Mesothelial cell of epicardium (in vitro differentiated cells): ENCODE data around the gene LRMDA. TPM values are rescaled to one million over a fixed set of nuclear protein-coding genes. Genes with fewer than 3 reads are reported as not detected.

ENCODE experiments used
- DNase-seq, 2 experiments: peaks; one replicate each; pipeline ENCODE4 v3.0.0; 2021; ENCODE audit warnings: low spot score in 2 of 2; ENCODE audit not compliant: unreplicated experiment in 2 of 2
- H3K27ac Mint-ChIP-seq: 2 replicates; pipeline ENCODE4 v1.8.0; 2021; ENCODE audit warnings: mixed read lengths
- H3K27me3 Mint-ChIP-seq: 2 replicates; pipeline ENCODE4 v1.8.0; 2021; ENCODE audit warnings: low read depth, mixed read lengths
- H3K36me3 Mint-ChIP-seq: 2 replicates; pipeline ENCODE4 v1.8.0; 2021; ENCODE audit warnings: mixed read lengths
- H3K4me1 Mint-ChIP-seq: 2 replicates; pipeline ENCODE4 v1.8.0; 2021; ENCODE audit warnings: mixed read lengths
- H3K4me3 Mint-ChIP-seq: 2 replicates; pipeline ENCODE4 v1.8.0; 2021; ENCODE audit warnings: mild to moderate bottlenecking, moderate library complexity, mixed read lengths
- H3K9me3 Mint-ChIP-seq: 2 replicates; pipeline ENCODE4 v1.8.0; 2021; ENCODE audit warnings: mixed read lengths
- CTCF ChIP-seq: fragments of 200-600 bp; sonication (generic); IDR thresholded peaks from one replicate; pipeline ENCODE4 v1.5.0; 2021; ENCODE audit warnings: antibody characterized with exemption; ENCODE audit not compliant: unreplicated experiment
- total RNA-seq: library from RNA; stranded (reverse); gene quantifications from 3 replicates; pipeline ENCODE4 v1.2.1, GENCODE V29; 2021

The LRMDA gene
- total RNA-seq, 1 donor from 2014 or later, result 2.0 TPM

GRCh38 chr10:75565286-75566251 is 134.1 kb downstream of the LRMDA start:
- no peak for TF ChIP-seq CTCF
- H3K4me1 Mint-ChIP-seq, result no peaks in the 10 kb centered on the region
- H3K36me3 Mint-ChIP-seq, result peaks cover 10% of the 10 kb centered on the region
- no peak overlapping the region for H3K27ac Mint-ChIP-seq
- peaks cover 35% of the 10 kb centered on the region for H3K9me3 Mint-ChIP-seq
- no peak overlapping the region for H3K4me3 Mint-ChIP-seq
- no peak for DNase-seq
- peaks cover 19% of the 10 kb centered on the region for H3K27me3 Mint-ChIP-seq

- H3K36me3 Mint-ChIP-seq, result peaks cover 18% of the 10 kb centered on the region
- no peak for DNase-seq
- peaks cover 54% of the 10 kb centered on the region for H3K9me3 Mint-ChIP-seq
- no peak for TF ChIP-seq CTCF
- no peak overlapping the region for H3K4me3 Mint-ChIP-seq
- peaks cover 25% of the 10 kb centered on the region for H3K27me3 Mint-ChIP-seq
- no peaks in the 10 kb centered on the region for H3K4me1 Mint-ChIP-seq
- no peak overlapping the region for H3K27ac Mint-ChIP-seq
Observed at GRCh38 chr10:75568450-75569130, 137.2 kb downstream of the LRMDA start.

GRCh38 chr10:75569506-75569905 is 138.1 kb downstream of the LRMDA start:
- DNase-seq, result no peak
- Mint-ChIP-seq H3K4me3 (no peak overlapping the region), H3K4me1 (no peaks in the 10 kb centered on the region), H3K36me3 (peaks cover 15% of the 10 kb centered on the region), H3K27ac (no peak overlapping the region), H3K9me3 (peaks cover 62% of the 10 kb centered on the region), H3K27me3 (peaks cover 27% of the 10 kb centered on the region)
- TF ChIP-seq CTCF, result no peak

GRCh38 chr10:75572478-75572877 is 141.1 kb downstream of the LRMDA start:
- no peak for TF ChIP-seq CTCF
- H3K36me3 Mint-ChIP-seq, result peaks cover 13% of the 10 kb centered on the region
- no peak for DNase-seq
- no peak overlapping the region for H3K4me3 Mint-ChIP-seq
- H3K9me3 Mint-ChIP-seq, result peaks cover 51% of the 10 kb centered on the region
- peaks cover 26% of the 10 kb centered on the region for H3K27me3 Mint-ChIP-seq
- H3K27ac Mint-ChIP-seq, result no peak overlapping the region
- no peaks in the 10 kb centered on the region for H3K4me1 Mint-ChIP-seq

GRCh38 chr10:75575940-75576339 is 144.5 kb downstream of the LRMDA start:
- H3K36me3 Mint-ChIP-seq, result peaks cover 17% of the 10 kb centered on the region

More at GRCh38 chr10:75575940-75576339, 144.5 kb downstream of the LRMDA start:
- Mint-ChIP-seq H3K9me3 (peaks cover 72% of the 10 kb centered on the region), H3K4me3 (no peak overlapping the region), H3K27ac (no peak overlapping the region), H3K27me3 (peaks cover 27% of the 10 kb centered on the region), H3K4me1 (no peaks in the 10 kb centered on the region)
- no peak for TF ChIP-seq CTCF
- no peak for DNase-seq
